K562 (cell line): ENCODE data around the gene KNSTRN. TPM values are rescaled to one million over a fixed set of nuclear protein-coding genes. Genes with fewer than 3 reads are reported as not detected.
A peak's percentile ranks its signal among the peaks of the same experiment; 100 is the strongest.

Source experiments
- EGR1 ChIP-seq: fragments of 450-650 bp; conservative IDR thresholded peaks from 2 replicates; pipeline ENCODE4 v1.6.1; 2017; ENCODE audit warnings: mild to moderate bottlenecking
- EP300 ChIP-seq: IDR thresholded peaks from 2 replicates; pipeline ENCODE4 v1.6.1; 2012; ENCODE audit warnings: low read length, improper control_type of control experiment
- KLF1 ChIP-seq: fragments of 450-650 bp; IDR thresholded peaks from 2 replicates; pipeline ENCODE4 v1.6.1; 2016; ENCODE audit warnings: missing genetic modification characterization, missing compliant biosample characterization
- PTTG1 ChIP-seq: fragments of 450-650 bp; IDR thresholded peaks from 2 replicates; pipeline ENCODE4 v1.6.1; 2016; ENCODE audit warnings: low read depth, mild to moderate bottlenecking, missing genetic modification characterization, missing compliant biosample characterization
- RB1 ChIP-seq: fragments of 450-650 bp; IDR thresholded peaks from 2 replicates; pipeline ENCODE4 v1.6.1; 2017; ENCODE audit warnings: low read depth, mild to moderate bottlenecking
- RBM22 ChIP-seq: fragments of 200-400 bp; formaldehyde crosslinking; IDR thresholded peaks from 2 replicates; pipeline ENCODE4 v1.6.1; 2018; ENCODE audit warnings: low read length, low read depth; ENCODE audit not compliant: poor library complexity, severe bottlenecking
- ZNF282 ChIP-seq: sonication (generic); formaldehyde crosslinking; IDR thresholded peaks from 2 replicates; pipeline ENCODE4 v1.8.1; 2023; ENCODE audit warnings: missing genetic modification reagents
- ZNF609 ChIP-seq: sonication (generic); formaldehyde crosslinking; IDR thresholded peaks from 2 replicates; pipeline ENCODE4 v1.8.1; 2023; ENCODE audit warnings: missing genetic modification reagents, mild to moderate bottlenecking, borderline replicate concordance
- polyA plus RNA-seq, 8 experiments: library from polyadenylated mRNA; depleted of rRNA in 4 of 8; stranded (reverse) in 5 of 8; unstranded in 3 of 8; fragments of >200 nt; fragmentation: Nextera tagmentation in 2 of 8; fragmentation: Illumina TruSeq in 1 of 8; extraction: Ambion mirVana in 2 of 8; extraction: Trizol in 1 of 8; gene quantifications; 2 replicates each; pipeline versions ENCODE4 v1.2.1 to v1.2.3, GENCODE V29; 2011 to 2014; ENCODE audit warnings: inconsistent platforms in 1 of 8, missing spikeins in 1 of 8
- total RNA-seq, 7 experiments: library from RNA; depleted of rRNA in 6 of 7; stranded (reverse); fragments of >200 nt in 6 of 7; fragmentation: Illumina TruSeq in 2 of 7; extraction: Trizol in 2 of 7; gene quantifications; 2 replicates each; pipeline versions ENCODE4 v1.2.1 to v1.2.3, GENCODE V29; 2011 to 2021; ENCODE audit warnings: low replicate concordance in 1 of 7

Gene KNSTRN
- total and polyA plus RNA-seq, 9 of the 15 experiments (the other 6 are each of a cell fraction or from before 2014, with no cell fraction given) = 48.7 to 88.2 (median 66.3) TPM

GRCh38 chr15:40354408-40355171, 27.9 kb upstream of the KNSTRN start (continued):
- TF ChIP-seq ZNF609 (CRISPR knock-in tag) (no peak), EP300 (no peak), PTTG1 (tag) (no peak), ZNF282 (CRISPR knock-in tag) (no peak), EGR1 (no peak; the same call in 1 of the 2 replicates), RBM22 (no peak), RB1 (0 out of 2 replicates have a peak, but pooled peaks have one; percentile 28), KLF1 (tag) (no peak)
- TF ChIP-seq, all 486 proteins: peak for 9
